ENCODE measurements around the gene TNFRSF6B. TPM values are rescaled to one million over a fixed set of nuclear protein-coding genes. Genes with fewer than 3 reads are reported as not detected.

TNFRSF6B gene
- 64.5 TPM for total RNA-seq
- 2.4 TPM for polyA plus RNA-seq (ENCODE audit: insufficient read depth, low read depth, low replicate concordance)
- long read RNA-seq, donor 1, partial matches to known transcripts, result 0 of 2 reads
- long read RNA-seq, donor 1, other reads (novel, unspliced or antisense), result 0 of 2 reads
- long read RNA-seq, donor 2, partial matches to known transcripts, result 0 of 1 reads
- long read RNA-seq, donor 2, other reads (novel, unspliced or antisense), result 0 of 1 reads
- long read RNA-seq, donor 3, partial matches to known transcripts, result 0 of 2 reads
- long read RNA-seq, donor 3, other reads (novel, unspliced or antisense), result 0 of 2 reads
- long read RNA-seq, donor 4, partial matches to known transcripts, result 0 of 2 reads
- long read RNA-seq, donor 4, other reads (novel, unspliced or antisense), result 0 of 2 reads
- long read RNA-seq, donor 5, result 0 reads
- long read RNA-seq, donor 6, result 0 reads
- long read RNA-seq, donor 7, transcript TNFRSF6B-201 (3 exons, 1,141 nt), result major isoform, 155 of 199 reads
- long read RNA-seq, donor 7, partial matches to known transcripts, result 0 of 199 reads
- long read RNA-seq, donor 7, other reads (novel, unspliced or antisense), result 44 of 199 reads
- long read RNA-seq, donor 8, result 0 reads
- long read RNA-seq, donor 9, partial matches to known transcripts, result 0 of 2 reads
- long read RNA-seq, donor 9, other reads (novel, unspliced or antisense), result 0 of 2 reads
- long read RNA-seq, donor 10, result 0 reads

- Histone ChIP-seq H3K27me3 (ENCODE audit: control insufficient read depth, insufficient read depth, low read length) (no peaks in the 10 kb centered on the region), H3K36me3 (ENCODE audit: control insufficient read depth in 2 of 3, insufficient read depth in 3 of 3, low read length in 3 of 3) (no peaks in the 10 kb centered on the region), H3K9ac (ENCODE audit: low read length in 3 of 3) (no peak within 1 kb of the TSS), H3K4me3 (ENCODE audit: low read length in 3 of 3) (peak within 1 kb of the TSS in 1 of 3 donors; percentile 32), H3K27ac (ENCODE audit: low read depth in 2 of 2, low read length in 2 of 2) (no peak within 1 kb of the TSS), H3K9me3 (ENCODE audit: control insufficient read depth in 2 of 3, insufficient read depth in 1 of 3, low read length in 3 of 3) (no peaks in the 10 kb centered on the region), H3K4me1 (ENCODE audit: control insufficient read depth in 2 of 3, insufficient read depth in 2 of 3, low read depth in 1 of 3, low read length in 3 of 3) (peaks cover 0 to 14% (median 0%) of the 10 kb centered on the region in 3 donors)
- intact Hi-C loops (cut with DNase I), result no loop called here
- peak in 2 of 5 donors; percentile 86 to 87 for DNase-seq
- no peak for FAIRE-seq
- no peak for TF ChIP-seq CTCF (IDR thresholded peaks at IDR 0.05; ENCODE audit: borderline replicate concordance, extremely low read depth, insufficient read depth)
Observed at GRCh38 chr20:63696628-63697356, at the start of gene TNFRSF6B. Gene TNFRSF6B, plus strand, starts transcription at chr20:63696652. Its CDS starts 116 bp downstream, at chr20:63696768.

GRCh38 chr20:63648190-63648589, 48.3 kb upstream of the TNFRSF6B start:
- intact Hi-C loops (cut with DNase I), result no loop called here
- H3K4me3 ChIP-seq (ENCODE audit: low read length in 3 of 3), result no peak overlapping the region
- H3K36me3 ChIP-seq (ENCODE audit: control insufficient read depth in 2 of 3, insufficient read depth in 3 of 3, low read length in 3 of 3), result no peaks in the 10 kb centered on the region

More at GRCh38 chr20:63648190-63648589, 48.3 kb upstream of the TNFRSF6B start:
- no peak overlapping the region for H3K27ac ChIP-seq (ENCODE audit: low read depth in 2 of 2, low read length in 2 of 2)
- peaks cover 0 to 10% (median 0%) of the 10 kb centered on the region in 3 donors for H3K4me1 ChIP-seq (ENCODE audit: control insufficient read depth in 2 of 3, insufficient read depth in 2 of 3, low read depth in 1 of 3, low read length in 3 of 3)
- DNase-seq, result no peak
- TF ChIP-seq CTCF (IDR thresholded peaks at IDR 0.05; ENCODE audit: borderline replicate concordance, extremely low read depth, insufficient read depth), result no peak
- H3K9ac ChIP-seq (ENCODE audit: low read length in 3 of 3), result no peak overlapping the region
- FAIRE-seq, result no peak
- H3K27me3 ChIP-seq (ENCODE audit: control insufficient read depth, insufficient read depth, low read length), result no peaks in the 10 kb centered on the region
- H3K9me3 ChIP-seq (ENCODE audit: control insufficient read depth in 2 of 3, insufficient read depth in 1 of 3, low read length in 3 of 3), result no peaks in the 10 kb centered on the region
